GM18868 (cell line): ENCODE data around the gene ZNF335.
"Not testable (repeated sequence)": the region's sequence is repeated elsewhere in the genome, so short reads cannot be mapped to it uniquely, and the experiment has no call there.

Source experiments
- ATAC-seq: cut with Tn5 transposase; IDR thresholded peaks from one replicate; pipeline ENCODE4 v1.9.1; 2021; ENCODE audit warnings: mild to moderate bottlenecking, moderate library complexity; ENCODE audit not compliant: unreplicated experiment

The ZNF335 gene

GRCh38 chr20:45935416-45936046, 36.5 kb downstream of the ZNF335 start:
- ATAC-seq = peak; percentile 7

DNA sequence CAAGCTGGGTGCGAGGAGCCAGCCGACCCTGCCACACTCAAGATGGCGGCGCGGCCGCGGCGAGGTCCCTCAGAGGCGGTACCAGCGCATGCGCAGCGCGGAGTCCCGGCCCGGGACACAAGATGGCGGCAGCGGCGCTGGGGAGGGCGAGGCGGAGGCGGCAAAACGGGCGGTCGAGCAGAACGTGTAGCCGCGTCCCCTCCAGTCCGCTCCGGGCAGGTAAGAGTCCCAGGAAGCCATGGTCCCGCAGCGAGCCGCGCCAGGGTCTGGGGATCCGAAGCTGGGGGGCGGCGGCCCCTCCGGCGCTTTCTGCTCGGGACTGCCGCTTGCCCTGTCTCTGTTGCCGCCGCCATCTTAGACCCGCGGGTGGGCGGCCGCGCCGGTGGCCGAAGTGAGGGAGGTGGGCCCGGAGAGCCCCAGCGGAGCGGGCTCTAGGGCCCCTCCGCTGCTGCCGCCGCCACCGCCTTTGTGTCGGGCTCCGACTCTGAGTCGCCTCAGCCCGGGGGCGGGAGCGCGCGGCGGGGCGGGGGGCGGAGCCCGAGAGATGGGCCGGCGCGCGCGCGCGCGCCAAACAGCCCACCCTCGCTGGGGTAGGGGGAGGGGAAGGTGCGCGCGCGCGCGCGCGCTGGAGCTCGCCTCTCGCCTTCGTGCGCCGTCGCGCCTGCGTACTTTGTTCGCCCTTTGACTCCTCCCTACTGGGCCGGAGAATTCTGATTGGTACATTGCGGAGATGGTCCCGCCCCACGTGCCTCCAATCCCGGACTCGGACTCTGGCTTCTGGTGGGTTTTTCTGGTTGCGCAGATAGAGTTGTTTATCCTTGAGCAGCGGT, 37.2 kb downstream of the ZNF335 start, which contains the start of gene PCIF1:
Gene PCIF1 (plus strand): TSS at position 98 of the 830 bp plus-strand sequence. CDS start 4,317 bp downstream, outside the sequence.
- ATAC-seq = peak; percentile 78

DNA sequence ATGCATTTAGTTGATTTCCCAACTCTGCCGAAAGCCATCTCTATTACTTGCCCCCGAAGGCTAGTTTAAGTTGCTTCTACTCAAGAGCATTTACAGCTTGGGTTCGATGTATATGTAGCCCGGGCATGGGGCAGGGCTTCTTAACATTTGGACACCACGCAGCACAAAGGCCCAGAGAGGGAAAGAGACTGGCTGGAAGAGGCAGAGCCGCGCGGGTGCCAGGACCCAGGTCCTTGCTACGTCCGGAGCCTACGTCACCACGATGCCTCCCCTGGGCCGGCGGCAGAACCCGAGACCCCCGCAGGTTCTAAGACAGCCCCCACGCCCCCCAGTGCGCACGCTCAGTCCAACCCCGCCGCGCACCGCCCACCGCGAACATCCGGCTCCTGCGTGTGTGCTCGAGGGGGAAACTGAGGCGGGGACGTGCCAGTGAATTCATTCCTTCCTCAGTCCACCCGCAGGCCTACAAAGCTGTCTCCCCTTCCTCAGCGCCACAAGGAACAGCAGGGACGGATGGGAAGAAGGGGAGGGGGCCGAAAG, 37.9 kb downstream of the ZNF335 start:
- ATAC-seq = peak; percentile 10

DNA sequence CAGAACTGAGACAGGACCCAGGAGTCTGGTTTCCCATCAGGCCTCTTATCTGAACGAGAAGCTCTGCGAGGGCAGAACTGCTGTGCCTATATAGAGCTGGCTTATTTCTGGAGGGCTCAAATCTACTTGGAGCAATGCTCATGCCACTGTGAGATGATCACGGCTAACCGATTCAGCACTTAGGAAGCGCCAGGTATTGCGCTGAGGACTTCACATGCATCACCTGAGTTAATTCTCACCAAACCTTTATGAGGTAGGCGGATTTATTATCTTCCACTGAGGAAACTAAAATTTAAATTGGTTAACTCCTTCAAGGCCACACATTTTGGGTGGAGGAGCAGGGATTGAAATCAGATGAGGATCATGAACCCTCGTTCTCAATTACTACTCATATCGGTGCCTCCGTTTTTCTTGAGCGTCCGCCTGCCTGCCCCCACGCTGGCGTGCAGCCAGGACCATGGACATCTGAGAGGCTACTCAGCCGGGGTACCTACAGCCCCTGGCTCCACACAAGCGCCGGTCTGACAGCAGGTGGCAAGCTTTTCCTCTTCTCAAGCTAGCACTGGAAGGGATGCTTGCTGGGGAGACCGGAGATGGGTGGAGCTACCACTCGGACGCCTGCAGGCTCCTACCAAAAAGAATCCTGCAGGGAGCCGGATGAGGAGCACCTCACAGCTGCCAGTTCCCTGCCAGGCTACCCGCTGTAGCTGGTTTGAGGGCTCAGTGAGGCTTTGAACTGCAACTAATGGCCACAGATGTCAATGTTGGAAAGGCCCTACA, 38.5 kb downstream of the ZNF335 start:
- peak; percentile 29 for ATAC-seq

DNA sequence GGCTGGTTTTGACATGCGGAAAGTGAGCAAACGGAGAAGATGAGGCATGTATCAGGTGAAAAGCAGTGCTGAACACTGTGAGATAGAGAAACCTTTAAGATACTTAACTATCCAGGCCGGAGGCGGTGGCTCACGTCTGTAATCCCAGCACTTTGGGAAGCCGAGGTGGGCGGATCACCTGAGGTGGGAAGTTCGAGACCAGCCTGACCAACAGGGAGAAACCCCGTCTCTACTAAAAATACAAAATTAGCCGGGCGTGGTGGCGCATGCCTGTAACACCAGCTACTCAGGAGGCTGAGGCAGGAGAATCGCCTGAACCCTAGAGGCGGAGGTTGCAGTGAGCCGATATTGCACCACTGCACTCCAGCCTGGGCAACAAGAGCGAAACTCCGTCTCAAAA, 40.3 kb downstream of the ZNF335 start:
- ATAC-seq = not testable (repeated sequence)

DNA sequence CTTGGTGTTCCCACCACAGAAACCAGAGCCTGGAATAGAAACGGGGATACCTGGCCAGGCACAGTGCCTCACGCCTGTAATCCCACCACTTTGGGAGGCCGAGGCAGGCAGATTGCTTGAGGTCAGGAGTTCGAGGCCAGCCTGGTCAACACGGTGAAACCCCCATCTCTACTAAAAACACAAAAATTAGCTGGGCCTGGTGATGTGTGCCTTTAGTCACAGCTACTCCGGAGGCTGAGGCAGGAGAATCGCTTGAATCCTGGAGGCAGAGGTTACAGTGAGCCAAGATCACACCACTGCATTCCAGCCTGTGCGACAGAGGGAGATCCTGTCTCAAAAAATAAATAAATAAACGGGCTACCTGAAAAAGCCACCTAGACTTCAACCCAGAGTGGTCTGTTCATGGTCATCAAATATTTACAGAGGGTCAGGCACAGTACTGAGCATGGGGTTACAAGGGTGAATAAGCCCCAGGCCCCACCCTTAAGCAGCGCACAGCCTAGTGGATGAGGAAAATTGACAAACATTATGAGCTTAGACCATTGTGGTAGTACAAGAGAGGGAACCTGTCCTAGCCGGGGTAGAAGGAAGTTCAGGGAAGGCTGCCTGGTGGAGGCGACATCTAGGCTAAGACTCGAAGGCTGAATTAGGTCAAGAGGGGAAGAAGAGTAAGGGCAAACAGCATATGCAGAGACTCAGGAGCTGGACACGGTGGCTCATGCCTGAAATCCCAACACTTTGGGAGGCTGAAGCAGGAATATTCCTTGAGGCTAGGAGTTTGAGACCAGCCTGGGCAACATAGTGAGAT, 44.7 kb downstream of the ZNF335 start:
- ATAC-seq = no peak

DNA sequence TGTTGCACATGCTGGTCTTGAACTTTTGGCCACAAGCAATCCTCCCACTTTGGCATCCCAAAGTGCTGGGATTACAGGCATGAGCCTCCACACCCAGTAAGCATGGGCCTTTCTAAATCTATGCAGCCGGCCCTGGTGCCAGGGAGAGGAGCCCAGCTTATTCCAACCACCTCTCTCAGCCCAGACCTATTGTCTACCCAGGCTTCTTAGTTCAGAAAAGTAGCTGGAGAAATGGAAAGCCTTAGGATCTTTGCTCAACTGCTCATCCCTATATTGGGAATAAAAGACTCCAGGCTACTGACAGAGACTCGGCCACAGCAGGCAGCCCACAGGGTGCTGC, 45.3 kb downstream of the ZNF335 start:
- ATAC-seq = no peak

GRCh38 chr20:45925821-45926506, 46.0 kb downstream of the ZNF335 start:
- ATAC-seq = no peak

GRCh38 chr20:45924391-45925261, 47.4 kb downstream of the ZNF335 start:
- no peak for ATAC-seq

GRCh38 chr20:45921337-45922189, 50.4 kb downstream of the ZNF335 start:
- no peak for ATAC-seq

- no peak for ATAC-seq
Observed at GRCh38 chr20:45920462-45921336, 51.3 kb downstream of the ZNF335 start.

DNA sequence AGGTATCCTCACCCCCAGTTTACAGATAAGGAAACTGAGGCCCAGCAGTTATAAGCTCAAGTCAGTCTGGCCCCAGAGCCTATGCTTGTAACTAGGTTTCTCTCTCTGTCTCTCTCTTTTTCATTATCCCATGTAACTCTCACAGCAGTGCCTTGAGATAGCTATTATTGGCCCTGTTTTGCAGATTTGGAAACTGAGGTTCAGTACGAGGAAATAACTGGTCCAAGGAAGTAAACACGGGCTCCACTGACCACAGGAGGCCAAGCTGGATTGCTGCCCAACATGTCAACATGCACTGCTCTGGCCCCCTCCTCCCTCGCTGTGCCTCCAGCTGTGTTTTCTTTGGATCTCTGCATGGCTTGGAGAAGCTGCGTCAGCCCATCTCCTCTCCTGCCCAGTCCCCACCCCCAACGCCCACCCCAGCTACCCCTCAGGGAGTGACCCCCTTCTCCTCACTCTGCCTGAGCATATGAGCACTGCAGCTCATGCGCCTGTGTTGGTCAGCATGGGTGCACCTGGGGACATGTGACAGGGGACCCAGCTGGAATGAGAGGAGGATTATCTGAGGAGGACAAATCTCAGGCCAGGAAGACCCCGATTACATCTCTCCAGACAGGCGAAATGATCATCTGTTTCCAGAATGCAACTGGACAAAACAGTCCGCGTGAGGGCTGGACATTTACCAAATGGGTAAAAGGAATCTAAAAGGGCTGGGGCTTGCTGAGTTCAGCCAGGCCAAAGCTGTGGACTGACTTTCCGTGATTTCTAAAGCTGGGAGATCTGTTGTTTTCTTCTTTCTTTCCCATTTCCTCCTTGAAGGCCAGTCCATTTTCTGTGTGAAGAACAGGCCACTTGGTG, 52.2 kb downstream of the ZNF335 start:
- no peak for ATAC-seq

GRCh38 chr20:45918779-45919537, 53.0 kb downstream of the ZNF335 start:
- no peak for ATAC-seq

DNA sequence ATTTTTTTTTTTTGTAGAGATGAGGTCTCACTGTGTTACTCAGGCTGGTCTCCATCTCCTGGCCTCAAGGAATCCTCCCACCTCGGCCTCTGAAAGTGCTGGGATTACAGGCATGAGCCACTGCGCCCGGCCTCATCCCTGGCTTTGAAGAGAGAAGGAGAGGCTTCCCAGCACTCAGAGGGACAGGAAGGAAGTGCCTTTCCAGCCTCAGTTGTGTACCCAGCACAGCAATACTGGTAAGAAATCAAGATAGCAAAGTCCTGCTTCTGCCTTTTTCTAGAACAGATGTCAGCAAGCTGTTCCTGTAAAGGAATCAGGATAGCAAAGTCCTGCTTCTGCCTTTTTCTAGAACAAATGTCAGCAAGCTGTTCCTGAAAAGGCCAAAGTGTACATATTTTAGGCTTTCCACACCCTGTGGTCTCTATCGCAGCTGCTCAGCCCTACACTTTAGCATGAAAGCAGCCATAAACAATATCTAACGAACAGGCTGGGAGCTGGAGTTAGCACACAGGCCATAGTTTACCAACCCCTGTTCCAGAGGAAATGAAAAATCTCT, 53.7 kb downstream of the ZNF335 start:
- ATAC-seq = no peak

DNA sequence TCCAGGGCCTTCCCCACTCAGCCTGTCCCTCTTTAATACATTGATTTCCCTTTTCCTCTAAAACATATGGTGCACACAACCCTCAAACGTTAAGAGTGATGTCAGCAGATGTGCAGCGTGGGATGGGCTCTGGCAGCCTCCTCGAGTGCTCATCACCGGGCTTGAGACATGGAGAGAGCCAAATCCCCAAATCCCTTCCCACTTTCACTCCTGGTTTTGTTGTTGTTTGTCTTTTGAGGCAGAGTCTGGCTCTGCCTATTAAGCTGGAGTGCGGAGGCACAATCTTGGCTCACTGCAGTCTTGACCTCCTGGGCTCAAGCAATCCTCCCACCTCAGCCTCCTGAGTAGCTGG, 54.2 kb downstream of the ZNF335 start:
- ATAC-seq = no peak
